Measurements from ENCODE around the gene CDC14A.

- TF ChIP-seq CTCF (conservative IDR thresholded peaks at IDR 0.05; ENCODE audit: low read depth, low read length): no peak
- no peak for TF ChIP-seq EZH2phosphoT487 (IDR thresholded peaks at IDR 0.05; ENCODE audit: borderline replicate concordance, low read length)
- no peak for TF ChIP-seq EZH2 (IDR thresholded peaks at IDR 0.05; ENCODE audit: low read length, unreplicated experiment)
Measured at GRCh38 chr1:100411574-100411973, 59.3 kb downstream of the CDC14A start.
